H1 (cell line): ENCODE measurements around the gene KIF26A. TPM values are rescaled to one million over a fixed set of nuclear protein-coding genes. Genes with fewer than 3 reads are reported as not detected.

Source experiments
- CTCF ChIA-PET: fragments of 300-600 bp; sonication (Branson Sonifier 250); formaldehyde crosslinking; loops from one replicate; lab custom pipeline; 2021; ENCODE audit not compliant: partially characterized antibody; lab: Charles Lee
- POLR2A ChIA-PET: fragments of 300-600 bp; sonication (Branson Sonifier 250); formaldehyde crosslinking; loops from one replicate; lab custom pipeline; 2021; ENCODE audit warnings: inconsistent platforms; ENCODE audit not compliant: partially characterized antibody; lab: Charles Lee
- DNase-seq, 2 experiments: peaks; one replicate each; pipeline versions ENCODE4 v3.0.0 to v3.0.0-alpha.2; 2010 to 2022; ENCODE audit warnings: low spot score in 2 of 2, low read depth in 1 of 2, mixed read lengths in 1 of 2
- FAIRE-seq: peaks from 2 replicates; lab custom pipeline; 2011; peaks lifted over from hg19 to GRCh38; lab: Jason Lieb, UNC
- H2AFZ ChIP-seq: 2 replicates; pipeline ENCODE4 v1.8.1; 2012; ENCODE audit warnings: low read length, inconsistent platforms
- H2AK5ac ChIP-seq: 2 replicates; pipeline ENCODE4 v1.6.1; 2013; ENCODE audit warnings: low read depth, low read length
- H2BK120ac ChIP-seq: replicated peaks from 2 replicates; pipeline ENCODE3; 2013; ENCODE audit warnings: low read depth, low read length, inconsistent platforms
- H2BK12ac ChIP-seq: 2 replicates; pipeline ENCODE4 v1.6.1; 2013; ENCODE audit warnings: low read depth, low read length
- H2BK15ac ChIP-seq: 2 replicates; pipeline ENCODE4 v1.6.1; 2013; ENCODE audit warnings: low read length
- H2BK20ac ChIP-seq: 2 replicates; pipeline ENCODE4 v1.6.1; 2013; ENCODE audit warnings: low read length
- H2BK5ac ChIP-seq: 2 replicates; pipeline ENCODE4 v1.6.1; 2013; ENCODE audit warnings: low read depth, low read length
- H3K14ac ChIP-seq: 2 replicates; pipeline ENCODE4 v1.6.1; 2013; ENCODE audit warnings: inconsistent platforms; ENCODE audit not compliant: insufficient read length
- H3K18ac ChIP-seq: 2 replicates; pipeline ENCODE4 v1.6.1; 2013; ENCODE audit warnings: low read length; ENCODE audit errors: extremely low read depth
- H3K23ac ChIP-seq: 2 replicates; pipeline ENCODE4 v1.6.1; 2013; ENCODE audit warnings: inconsistent platforms; ENCODE audit not compliant: insufficient read length
- H3K23me2 ChIP-seq: 2 replicates; pipeline ENCODE4 v1.6.1; 2013; ENCODE audit warnings: low read depth, low read length
- H3K27ac ChIP-seq: 2 replicates; pipeline ENCODE4 v1.6.1; 2011; ENCODE audit warnings: low read depth, low read length, inconsistent platforms
- H3K27me3 ChIP-seq, 4 experiments: replicated peaks in 1 of 4; 1 replicate in 1 of 4; 2 replicates in 3 of 4; pipeline versions ENCODE4 v1.6.1 to v1.8.1; 2011 to 2013; ENCODE audit warnings: low read length in 3 of 4, mild to moderate bottlenecking in 3 of 4, inconsistent platforms in 2 of 4, mixed read lengths in 2 of 4, moderate library complexity in 1 of 4; ENCODE audit not compliant: control insufficient read depth in 3 of 4, insufficient read depth in 3 of 4; ENCODE audit errors: extremely low read depth in 1 of 4
- H3K36me3 ChIP-seq, 4 experiments: 2 replicates each; pipeline versions ENCODE4 v1.6.1 to v1.8.1; 2011 to 2013; ENCODE audit warnings: mild to moderate bottlenecking in 4 of 4, low read length in 3 of 4, moderate library complexity in 2 of 4, control low read depth in 1 of 4, inconsistent platforms in 1 of 4; ENCODE audit not compliant: insufficient read depth in 4 of 4, control insufficient read depth in 2 of 4
- H3K4ac ChIP-seq: replicated peaks from 2 replicates; pipeline ENCODE3; 2013; ENCODE audit warnings: low read length, low read depth, mixed read lengths, inconsistent platforms; ENCODE audit not compliant: insufficient read length
- H3K4me1 ChIP-seq, 4 experiments: replicated peaks in 1 of 4; 1 replicate in 1 of 4; 2 replicates in 3 of 4; pipeline versions ENCODE4 v1.6.1 to v1.8.1; 2011 to 2013; ENCODE audit warnings: low read length in 3 of 4, inconsistent platforms in 2 of 4, mixed read lengths in 1 of 4; ENCODE audit not compliant: insufficient read depth in 4 of 4, control insufficient read depth in 3 of 4
- H3K4me2 ChIP-seq, 2 experiments: 2 replicates each; pipeline versions ENCODE4 v1.6.1 to v1.8.1; 2011 to 2013; ENCODE audit warnings: low read depth in 2 of 2, low read length in 2 of 2, control low read depth in 1 of 2, inconsistent platforms in 1 of 2, mild to moderate bottlenecking in 1 of 2; ENCODE audit not compliant: insufficient read depth in 1 of 2
- H3K4me3 ChIP-seq, 4 experiments: fragments of 200-600, 300-600 bp in 1 of 4; sonication (generic), shearing (Covaris generic), sonication (Bioruptor Twin) in 1 of 4; 2 replicates each; pipeline versions ENCODE4 v1.5.1 to v1.8.1; 2011 to 2016; ENCODE audit warnings: low read length in 4 of 4, low read depth in 3 of 4, control low read depth in 2 of 4, inconsistent platforms in 2 of 4, mild to moderate bottlenecking in 2 of 4, mixed read lengths in 1 of 4, moderate library complexity in 1 of 4; ENCODE audit not compliant: insufficient read depth in 2 of 4; ENCODE audit errors: extremely low read depth in 1 of 4
- H3K56ac ChIP-seq: replicated peaks from 2 replicates; pipeline ENCODE3; 2013; ENCODE audit warnings: low read depth, mild to moderate bottlenecking, mixed read lengths, low read length, inconsistent platforms; ENCODE audit not compliant: insufficient read length
- H3K79me1 ChIP-seq: 2 replicates; pipeline ENCODE4 v1.6.1; 2013; ENCODE audit warnings: low read depth, low read length, control low read depth
- H3K79me2 ChIP-seq, 2 experiments: 2 replicates each; pipeline versions ENCODE4 v1.6.1 to v1.8.1; 2012 to 2013; ENCODE audit warnings: low read length in 2 of 2, mild to moderate bottlenecking in 2 of 2, inconsistent platforms in 1 of 2; ENCODE audit not compliant: insufficient read depth in 2 of 2, control insufficient read depth in 1 of 2
- H3K9ac ChIP-seq, 4 experiments: replicated peaks in 1 of 4; 1 replicate in 1 of 4; 2 replicates in 3 of 4; pipeline versions ENCODE4 v1.6.1 to v1.8.1; 2011 to 2013; ENCODE audit warnings: low read depth in 3 of 4, low read length in 3 of 4, control low read depth in 2 of 4, mild to moderate bottlenecking in 2 of 4, moderate library complexity in 2 of 4, inconsistent platforms in 1 of 4; ENCODE audit errors: extremely low read depth in 1 of 4
- H3K9me3 ChIP-seq, 2 experiments: 2 replicates each; pipeline versions ENCODE4 v1.6.1 to v1.8.1; 2012 to 2013; ENCODE audit warnings: mild to moderate bottlenecking in 2 of 2, moderate library complexity in 2 of 2, control low read depth in 1 of 2, inconsistent platforms in 1 of 2, low read depth in 1 of 2, low read length in 1 of 2, mixed read lengths in 1 of 2; ENCODE audit not compliant: insufficient read depth in 2 of 2
- H4K20me1 ChIP-seq, 2 experiments: replicated peaks in 1 of 2; 2 replicates each; pipeline versions ENCODE3 to v1.8.1; 2011 to 2013; ENCODE audit warnings: inconsistent platforms in 2 of 2, low read length in 2 of 2, mild to moderate bottlenecking in 1 of 2; ENCODE audit not compliant: insufficient read depth in 2 of 2, control insufficient read depth in 1 of 2
- H4K5ac ChIP-seq: 2 replicates; pipeline ENCODE4 v1.6.1; 2013; ENCODE audit warnings: low read length, low read depth, mixed read lengths, inconsistent platforms; ENCODE audit not compliant: insufficient read length
- H4K8ac ChIP-seq: 2 replicates; pipeline ENCODE4 v1.8.0; 2013; ENCODE audit warnings: mild to moderate bottlenecking, moderate library complexity, low read length, inconsistent platforms; ENCODE audit not compliant: insufficient read depth; ENCODE audit errors: extremely low read depth
- H4K91ac ChIP-seq: replicated peaks from 2 replicates; pipeline ENCODE3; 2013; ENCODE audit warnings: low read length, mixed read lengths, inconsistent platforms; ENCODE audit not compliant: insufficient read length
- CBX5 ChIP-seq: fragments of 300-800, 300-1000 bp; sonication (generic); IDR thresholded peaks from 2 replicates; pipeline ENCODE4 v1.7.1; 2016; ENCODE audit warnings: antibody characterized with exemption, low read length, low read depth
- CEBPB ChIP-seq: IDR thresholded peaks from 2 replicates; pipeline ENCODE4 v1.6.1; 2012; ENCODE audit warnings: low read depth, low read length
- CTBP2 ChIP-seq: IDR thresholded peaks from 2 replicates; pipeline ENCODE4 v1.7.0; 2011; ENCODE audit warnings: borderline replicate concordance, mild to moderate bottlenecking, moderate library complexity, mixed read lengths, low read length; ENCODE audit not compliant: insufficient read depth, insufficient read length
- EP300 ChIP-seq, 2 experiments: IDR thresholded peaks; 1 replicate in 1 of 2; 2 replicates in 1 of 2; pipeline ENCODE4 v1.6.1; 2011 to 2012; ENCODE audit warnings: low read depth in 2 of 2, low read length in 2 of 2, mild to moderate bottlenecking in 2 of 2, borderline replicate concordance in 1 of 2, inconsistent platforms in 1 of 2, moderate library complexity in 1 of 2
- GTF2F1 ChIP-seq: IDR thresholded peaks from 2 replicates; pipeline ENCODE4 v1.6.1; 2012; ENCODE audit warnings: low read depth, low read length, improper control_type of control experiment, borderline replicate concordance
- KDM5A ChIP-seq: fragments of 200-600 bp; IDR thresholded peaks from 2 replicates; pipeline ENCODE4 v1.7.1; 2012; ENCODE audit warnings: mild to moderate bottlenecking, low read length, inconsistent platforms, mixed read lengths
- PHF8 ChIP-seq: fragments of 200-600 bp; sonication (generic); conservative IDR thresholded peaks from 2 replicates; pipeline ENCODE4 v1.7.1; 2012; ENCODE audit warnings: low read depth, mild to moderate bottlenecking, inconsistent platforms, low read length, moderate library complexity
- RAD21 ChIP-seq, 2 experiments: IDR thresholded peaks in 1 of 2; conservative IDR thresholded peaks in 1 of 2; 2 replicates each; pipeline ENCODE4 v1.6.1; 2011; ENCODE audit warnings: low read depth in 2 of 2, low read length in 2 of 2, improper control_type of control experiment in 1 of 2, inconsistent platforms in 1 of 2, mild to moderate bottlenecking in 1 of 2, moderate library complexity in 1 of 2
- RFX5 ChIP-seq: IDR thresholded peaks from 2 replicates; pipeline ENCODE4 v1.6.1; 2011; ENCODE audit warnings: low read depth, low read length, improper control_type of control experiment, borderline replicate concordance
- SAP30 ChIP-seq: fragments of 300-600 bp; sonication (generic); IDR thresholded peaks from 2 replicates; pipeline ENCODE4 v1.7.1; 2012; ENCODE audit warnings: low read length, moderate library complexity, mild to moderate bottlenecking, inconsistent platforms; ENCODE audit not compliant: insufficient read depth, insufficient replicate concordance
- SRF ChIP-seq: IDR thresholded peaks from 2 replicates; pipeline ENCODE4 v1.6.1; 2011; ENCODE audit warnings: mild to moderate bottlenecking, low read depth, low read length, moderate library complexity
- WGBS, 2 experiments: shearing (Covaris generic) in 1 of 2; methylation state at CpG; one replicate each; pipeline versions ENCODE4 v1.1.6 to v1.1.7; 2013 to 2015; ENCODE audit warnings: low lambda C conversion rate in 2 of 2, mixed read lengths in 2 of 2, inconsistent platforms in 1 of 2, low coverage in 1 of 2, missing lambda C conversion rate in 1 of 2; ENCODE audit not compliant: insufficient replicate concordance in 2 of 2, insufficient coverage in 1 of 2, insufficient read length in 1 of 2; ENCODE audit errors: extremely low coverage in 1 of 2, missing lambda C conversion rate in 1 of 2; 5-methylcytosine and 5-hydroxymethylcytosine counted together
- polyA plus RNA-seq, 7 experiments: library from polyadenylated mRNA; depleted of rRNA in 3 of 7; stranded (reverse) in 5 of 7; unstranded in 2 of 7; fragments of >200 nt in 5 of 7; fragments of 200-250 nt in 2 of 7; gene quantifications; 1 replicate in 5 of 7; 2 replicates in 1 of 7; 4 replicates in 1 of 7; pipeline versions ENCODE4 v1.2.1 to v1.2.3, GENCODE V29; 2011 to 2013; ENCODE audit warnings: missing spikeins in 2 of 7, mixed read lengths in 2 of 7
- total RNA-seq: library from RNA; stranded (reverse); fragmentation: NEBNext Ultra II Directional; extraction: Animal tissue kit (Norgen Biotek cat#: 25700); gene quantifications from 2 replicates; pipeline ENCODE4 v1.2.1, GENCODE V29; 2021
- TF ChIP-seq, protein P1 (sequence below): IDR thresholded peaks from 2 replicates; pipeline ENCODE4 v1.6.1; 2011; ENCODE audit warnings: low read depth, mild to moderate bottlenecking, low read length; ENCODE audit not compliant: insufficient read depth

The KIF26A gene
- total and polyA plus RNA-seq, 2 of the 8 experiments (the other 6 are each of a cell fraction or from before 2014, with no cell fraction given) = 11.5 to 41.6 TPM

DNA sequence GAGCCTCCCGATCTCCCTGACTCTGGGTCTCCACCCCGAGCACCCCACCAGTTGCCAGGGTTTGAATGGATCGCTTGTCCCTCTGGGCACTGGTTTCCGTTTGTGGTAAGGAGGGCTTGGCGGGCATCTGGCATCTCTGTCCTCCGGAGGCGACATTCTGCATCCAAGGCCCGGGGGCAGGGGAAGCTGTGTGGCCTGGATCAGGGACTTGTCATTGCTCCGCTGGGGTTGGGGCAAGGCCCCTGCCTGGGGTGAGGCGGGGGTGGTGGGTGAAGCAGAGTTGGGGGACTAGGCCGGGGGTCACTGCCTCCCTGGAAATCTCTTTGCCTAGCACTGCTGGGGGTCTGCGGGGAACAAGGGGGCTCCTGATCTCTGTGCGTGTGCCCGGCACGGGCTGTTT is 30.2 kb downstream of the KIF26A start:
- CTCF ChIA-PET = interaction anchor here (0.7 to 1.7 kb wide), 5 partner anchors 10 to 653 kb away, joined by 3 to 4 read pairs (median 3); no protein-coding TSS in a partner anchor
- no peak overlapping the region for H3K14ac ChIP-seq
- TF ChIP-seq CEBPB = no peak
- no peak for TF ChIP-seq KDM5A
- TF ChIP-seq, protein P1, sequence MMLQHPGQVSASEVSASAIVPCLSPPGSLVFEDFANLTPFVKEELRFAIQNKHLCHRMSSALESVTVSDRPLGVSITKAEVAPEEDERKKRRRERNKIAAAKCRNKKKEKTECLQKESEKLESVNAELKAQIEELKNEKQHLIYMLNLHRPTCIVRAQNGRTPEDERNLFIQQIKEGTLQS = no peak
- TF ChIP-seq CBX5 = no peak
- no peak for TF ChIP-seq RFX5
- TF ChIP-seq CTBP2 = no peak
- no peak for TF ChIP-seq SAP30
- TF ChIP-seq SRF = no peak
- TF ChIP-seq RAD21 (IDR thresholded peaks at IDR 0.05 in 1 of 2, conservative IDR thresholded peaks at IDR 0.05 in 1 of 2; ENCODE audit: low read depth in 2 of 2, low read length in 2 of 2) = no peak
- no peak for TF ChIP-seq EP300 (IDR thresholded peaks at IDR 0.05; ENCODE audit: borderline replicate concordance in 1 of 2, low read depth in 2 of 2, low read length in 2 of 2)
- no peak for TF ChIP-seq GTF2F1
- TF ChIP-seq PHF8 = no peak

More for the DNA sequence above, 30.2 kb downstream of the KIF26A start:
- Histone ChIP-seq H3K23me2 (no peaks in the 10 kb centered on the region; the same call in 1 of the 2 replicates), H4K91ac (peak overlapping the region; percentile 34), H3K23ac (no peak overlapping the region), H3K27ac (no peak overlapping the region), H3K4me2 (no peak overlapping the region), H3K4me3 (no peak overlapping the region), H2BK15ac (no peak overlapping the region), H3K4ac (no peak overlapping the region), H2BK12ac (no peak overlapping the region), H3K36me3 (peaks cover 0 to 10% (median 1%) of the 10 kb centered on the region in 4 experiments; a peak in 3 of 8 replicates), H3K56ac (no peak overlapping the region), H3K79me1 (peaks cover 14% of the 10 kb centered on the region; the same call in 1 of the 2 replicates), H4K5ac (no peak overlapping the region), H2AFZ (no peak overlapping the region), H3K79me2 (peaks cover 0 to 6% of the 10 kb centered on the region in 2 experiments; a peak in 2 of 4 replicates), H3K18ac (peak overlapping the region; percentile 48; the same call in 1 of the 2 replicates), H4K20me1 (peaks cover 2 to 31% of the 10 kb centered on the region in 2 experiments), H2BK20ac (no peak overlapping the region), H3K4me1 (peaks cover 11 to 38% (median 31%) of the 10 kb centered on the region in 4 experiments), H4K8ac (no peak overlapping the region), H3K9ac (no peak overlapping the region), H3K9me3 (no peaks in the 10 kb centered on the region), H3K27me3 (no peaks in the 10 kb centered on the region), H2BK120ac (no peak overlapping the region), H2AK5ac (no peak overlapping the region), H2BK5ac (0 out of 2 replicates have a peak overlapping the region, but pooled peaks have one; percentile 63)
- WGBS, 2 experiments = 88% methylated on average over 4 of the region's 15 CpGs; no CpG with 5 or more reads in 1 of the 2 experiments
- DNase-seq (no peak), FAIRE-seq (no peak)
- POLR2A ChIA-PET = no interaction called here
